Stimulated activated CD8-positive, alpha-beta memory T cell treated with anti-CD3 and anti-CD28 coated beads, Interleukin-15, amount 100 ng/mL, for 1 hour (primary cell): ENCODE measurements around the gene SULT4A1.
"Not testable (repeated sequence)": the region's sequence is repeated elsewhere in the genome, so short reads cannot be mapped to it uniquely, and the experiment has no call there.

Experiments
- DNase-seq: peaks from one replicate; pipeline ENCODE4 v3.0.0-alpha.2; 2020; ENCODE audit warnings: low read depth

Gene SULT4A1

GRCh38 chr22:43886231-43886630 is 23.9 kb upstream of the SULT4A1 start:
- no peak for DNase-seq

- DNase-seq: no peak
These were observed 23.5 kb upstream of the SULT4A1 start for GRCh38 chr22:43885786-43886185.

- DNase-seq: no peak
These were observed 23.0 kb upstream of the SULT4A1 start for GRCh38 chr22:43885319-43885671.

GRCh38 chr22:43884600-43885318 is 22.4 kb upstream of the SULT4A1 start:
- peak; percentile 16 for DNase-seq

GRCh38 chr22:43883719-43884415 is 21.6 kb upstream of the SULT4A1 start:
- DNase-seq: no peak

GRCh38 chr22:43883012-43883661 is 20.8 kb upstream of the SULT4A1 start:
- peak; percentile 2 for DNase-seq

GRCh38 chr22:43882122-43882767 is 19.9 kb upstream of the SULT4A1 start:
- no peak for DNase-seq

GRCh38 chr22:43881091-43882061 is 19.1 kb upstream of the SULT4A1 start:
- DNase-seq: no peak

- DNase-seq: no peak
These were observed 18.3 kb upstream of the SULT4A1 start for GRCh38 chr22:43880541-43880991.

- DNase-seq: no peak
These were observed 17.7 kb upstream of the SULT4A1 start for GRCh38 chr22:43879901-43880540.

GRCh38 chr22:43878831-43879550 is 16.7 kb upstream of the SULT4A1 start:
- no peak for DNase-seq

- no peak for DNase-seq
These were observed 15.9 kb upstream of the SULT4A1 start for GRCh38 chr22:43878079-43878795.

- DNase-seq: no peak
These were observed 14.7 kb upstream of the SULT4A1 start for GRCh38 chr22:43876866-43877509.

- DNase-seq: no peak
These were observed 7.5 kb upstream of the SULT4A1 start for GRCh38 chr22:43869799-43870198.

GRCh38 chr22:43869001-43869400 is 6.7 kb upstream of the SULT4A1 start:
- not testable (repeated sequence) for DNase-seq

- DNase-seq: no peak
These were observed 5.7 kb upstream of the SULT4A1 start for GRCh38 chr22:43867839-43868635.

- no peak for DNase-seq
These were observed 529 bp upstream of the SULT4A1 start for GRCh38 chr22:43862882-43863202.

- DNase-seq: no peak
These were observed 784 bp downstream of the SULT4A1 start for GRCh38 chr22:43861529-43861928.
